Fibroblast of skin of left quadriceps (primary cell): ENCODE data around the gene ATP5PO.

Source experiments
- DNase-seq, 2 experiments: peaks; one replicate each; pipeline ENCODE4 v3.0.0-alpha.2; 2013; ENCODE audit warnings: low read depth in 2 of 2

The ATP5PO gene

GRCh38 chr21:33915368-33916199 is at the start of gene ATP5PO:
TSS of gene ATP5PO (minus strand) at chr21:33915804. CDS start at chr21:33915763, 41 bp downstream.
- DNase-seq = peak; percentile 93 to 94

DNA sequence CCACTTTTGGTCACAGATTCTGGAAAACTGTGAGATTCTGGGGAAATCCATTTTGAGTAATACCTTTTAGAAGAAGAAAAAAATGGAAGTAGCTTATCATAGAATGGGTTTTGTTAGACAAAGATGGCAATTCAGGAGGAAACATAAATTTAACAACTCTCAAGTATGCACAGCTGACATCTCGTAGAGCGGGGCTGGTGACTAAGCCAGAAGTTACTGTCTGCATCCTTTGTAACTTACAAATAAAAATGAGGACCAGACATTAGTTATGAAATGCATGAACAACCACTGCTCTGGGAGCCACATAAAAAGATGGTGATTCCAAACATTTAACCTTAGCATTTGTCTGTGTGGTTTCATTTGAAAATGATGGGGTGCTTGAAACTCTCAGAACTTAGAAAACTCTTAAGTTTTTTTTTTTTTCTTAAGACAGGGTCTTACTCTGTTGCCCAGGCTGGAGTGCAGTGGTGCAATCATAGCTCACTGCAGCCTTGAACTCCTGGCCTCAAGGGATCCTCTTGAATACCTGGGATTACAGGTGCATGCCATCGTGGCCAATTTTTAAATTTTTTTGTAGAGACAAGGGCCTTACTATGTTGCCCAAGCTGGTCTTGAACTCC is 49.2 kb upstream of the ATP5PO start:
- peak; percentile 65 to 69 for DNase-seq

- DNase-seq = no peak
Observed at GRCh38 chr21:33963848-33964555, 48.4 kb upstream of the ATP5PO start.

DNA sequence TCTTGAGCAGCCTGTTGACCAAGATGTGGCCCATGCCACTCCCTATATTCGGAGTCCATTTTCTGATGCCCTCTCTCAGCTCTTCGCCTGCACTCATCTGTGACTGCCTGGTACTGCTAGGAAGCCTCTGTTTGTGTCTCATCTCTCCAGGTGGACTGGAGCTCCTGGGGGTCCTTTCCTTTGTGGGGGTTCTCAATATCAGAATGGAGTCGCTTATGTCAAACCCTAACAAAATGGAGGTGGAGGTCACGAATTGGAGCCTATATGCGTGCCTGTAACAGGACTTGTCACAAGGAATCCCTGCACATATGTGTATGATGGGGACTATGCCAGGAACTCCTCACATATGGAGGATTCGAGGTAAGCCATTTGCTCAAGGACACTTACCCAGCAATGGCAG is 46.7 kb upstream of the ATP5PO start:
- no peak for DNase-seq

- no peak for DNase-seq
Observed at GRCh38 chr21:33961061-33961460, 45.5 kb upstream of the ATP5PO start.

DNA sequence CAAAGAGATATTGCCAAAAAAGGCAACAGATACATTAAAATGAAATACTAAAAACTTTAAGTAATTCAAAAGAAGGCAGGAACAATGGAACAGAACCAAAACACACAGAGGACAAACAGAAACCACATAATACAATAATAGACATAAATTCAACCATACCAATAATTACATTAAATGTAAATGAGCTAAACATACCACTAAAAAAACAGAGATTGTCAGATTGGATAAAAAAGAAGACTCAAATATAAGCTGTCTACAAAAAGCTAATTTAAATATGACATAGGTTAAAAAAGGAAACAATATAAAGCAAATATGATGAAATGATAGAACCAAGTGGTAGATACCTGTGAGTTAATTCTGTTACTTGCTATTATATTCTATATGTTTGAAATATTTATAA is 44.1 kb upstream of the ATP5PO start:
- DNase-seq = no peak

- DNase-seq = no peak
Observed at GRCh38 chr21:33954395-33954794, 38.8 kb upstream of the ATP5PO start.

DNA sequence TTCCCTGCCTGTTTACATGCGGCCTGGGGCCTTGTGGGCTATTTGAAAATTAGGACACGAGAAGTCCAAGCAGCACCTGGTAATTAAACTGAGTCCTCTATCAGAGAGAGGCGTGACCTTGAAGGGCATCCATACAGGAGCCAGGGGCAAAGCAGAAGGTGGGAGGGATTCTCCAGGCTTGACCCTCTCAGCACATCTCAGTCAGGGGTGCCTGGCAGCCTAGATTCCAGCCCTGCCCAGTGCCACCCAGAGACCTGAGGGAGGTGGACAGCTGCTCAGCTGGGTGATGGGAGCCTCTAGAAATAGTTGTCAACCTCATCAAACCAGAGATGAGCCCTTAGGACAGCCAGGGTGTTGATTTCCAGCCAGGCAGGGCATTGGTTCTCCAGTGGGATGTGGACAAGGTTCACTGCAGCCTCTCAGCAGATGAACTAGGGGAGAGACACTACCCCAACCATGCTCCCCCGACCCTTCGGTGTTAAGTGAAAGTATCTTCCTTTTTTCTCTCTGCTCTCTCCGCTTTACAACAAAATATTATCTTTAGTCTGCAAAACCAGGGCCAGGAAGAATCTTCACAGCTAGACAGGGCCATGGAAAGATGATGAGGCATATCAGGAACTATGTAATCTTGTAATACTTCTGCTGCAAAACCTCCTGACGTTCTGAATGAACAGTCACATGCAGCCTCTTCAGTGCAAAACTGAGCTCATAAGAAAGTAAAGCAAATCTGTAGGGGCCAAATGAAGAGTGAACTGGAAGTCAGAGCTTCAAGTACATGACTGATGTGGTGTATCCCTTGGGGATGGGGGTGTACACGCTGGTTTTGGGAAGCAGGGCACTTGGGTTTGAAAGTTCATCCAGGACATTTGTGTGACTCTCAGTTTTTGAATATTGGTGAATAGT is 35.9 kb upstream of the ATP5PO start:
- no peak for DNase-seq

DNA sequence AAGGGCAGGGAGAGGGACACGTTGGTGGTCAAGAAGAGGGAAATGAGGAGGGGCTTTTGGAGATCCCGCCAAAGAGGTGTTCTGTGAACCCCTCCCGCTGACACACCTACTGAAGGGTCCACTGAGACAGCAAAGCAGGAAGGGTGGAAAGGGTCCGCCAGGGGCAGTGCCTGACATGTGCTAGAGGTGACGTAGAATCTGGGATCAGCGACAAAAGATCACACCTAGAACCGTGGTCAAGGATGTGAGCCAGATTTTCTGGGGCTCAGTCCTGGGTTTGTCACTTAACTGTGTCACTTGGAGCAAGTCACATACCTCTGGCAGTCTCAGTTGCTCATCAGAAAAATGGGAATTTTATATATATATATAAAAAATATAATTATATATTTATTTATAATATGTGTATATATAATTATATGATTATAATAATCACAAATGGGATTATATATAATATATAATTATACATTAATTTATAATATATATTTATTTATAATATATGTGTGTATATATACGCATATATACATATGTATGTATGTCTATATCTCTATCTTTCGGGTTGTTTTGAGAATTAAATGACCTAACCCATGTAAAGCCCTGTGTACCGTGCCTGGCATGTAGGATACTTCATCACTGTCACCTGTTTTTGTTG is 35.0 kb upstream of the ATP5PO start:
- no peak for DNase-seq

DNA sequence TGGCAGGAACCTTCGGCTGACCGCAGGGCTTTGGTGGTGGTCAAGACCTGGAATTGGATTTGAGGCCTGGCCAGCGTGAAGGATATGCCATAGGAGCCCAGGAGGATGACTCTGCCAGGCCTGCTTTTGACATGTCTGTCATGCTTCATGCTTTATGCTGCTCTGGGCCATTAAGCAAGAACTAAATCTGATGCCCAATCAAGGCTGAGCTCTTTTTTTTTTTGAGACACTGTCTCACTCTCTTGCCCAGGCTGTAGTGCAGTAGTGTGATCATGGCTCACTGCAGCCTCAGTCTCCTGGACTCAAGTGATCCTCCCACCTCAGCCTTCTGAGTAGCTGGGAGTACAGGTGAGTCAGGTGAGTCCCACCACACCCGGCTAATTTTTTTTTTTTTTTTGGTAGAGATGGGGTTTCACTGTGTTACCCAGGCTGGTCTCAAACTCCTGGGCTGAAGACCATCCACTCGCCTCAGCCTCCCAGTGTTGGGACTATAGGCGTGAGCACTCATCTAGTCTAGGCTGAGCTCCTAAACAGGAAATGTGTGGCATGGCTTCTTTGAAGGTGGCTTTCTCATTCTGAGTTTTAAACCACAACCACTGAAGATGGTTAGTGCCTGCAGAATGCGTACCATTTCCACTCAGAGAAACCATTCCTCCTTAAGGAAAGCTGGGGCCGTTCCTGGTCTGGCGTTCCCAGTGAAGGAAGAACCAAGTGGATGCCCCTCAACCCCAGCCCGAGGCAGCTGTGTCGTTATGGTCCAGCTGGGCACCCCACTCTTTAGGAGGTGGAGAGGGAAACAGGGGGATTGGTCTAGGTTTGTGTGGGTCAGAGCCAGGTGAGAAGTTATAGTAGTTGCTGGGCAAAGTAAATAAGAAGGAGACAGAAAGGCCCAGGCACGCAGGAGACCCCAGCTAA is 34.2 kb upstream of the ATP5PO start:
- DNase-seq = no peak

DNA sequence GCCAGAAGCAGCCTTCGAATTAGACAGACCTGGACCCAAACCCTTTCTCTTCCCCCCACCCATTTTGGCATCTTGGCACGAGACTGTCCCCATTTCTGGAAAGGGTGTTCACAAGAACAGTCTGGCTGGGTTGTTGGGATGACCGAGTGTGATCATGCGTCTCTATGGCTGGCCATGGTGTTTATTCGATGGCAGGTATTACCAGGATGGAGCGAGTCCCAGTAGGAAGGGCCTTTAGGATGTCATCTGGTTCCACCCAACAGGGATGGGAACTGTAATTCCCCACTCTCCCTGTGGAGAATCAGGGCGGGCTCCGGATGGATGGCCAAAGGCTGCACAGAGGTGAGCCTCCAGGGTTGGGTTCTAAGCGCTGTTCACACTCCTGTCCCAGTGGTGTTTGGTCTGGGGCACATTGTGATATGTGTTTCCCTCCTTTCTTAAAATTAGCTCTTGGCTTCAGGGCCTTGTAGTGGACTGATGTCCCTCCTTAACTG is 33.4 kb upstream of the ATP5PO start:
- DNase-seq = no peak

GRCh38 chr21:33948096-33948950 is 32.7 kb upstream of the ATP5PO start:
- DNase-seq = no peak

DNA sequence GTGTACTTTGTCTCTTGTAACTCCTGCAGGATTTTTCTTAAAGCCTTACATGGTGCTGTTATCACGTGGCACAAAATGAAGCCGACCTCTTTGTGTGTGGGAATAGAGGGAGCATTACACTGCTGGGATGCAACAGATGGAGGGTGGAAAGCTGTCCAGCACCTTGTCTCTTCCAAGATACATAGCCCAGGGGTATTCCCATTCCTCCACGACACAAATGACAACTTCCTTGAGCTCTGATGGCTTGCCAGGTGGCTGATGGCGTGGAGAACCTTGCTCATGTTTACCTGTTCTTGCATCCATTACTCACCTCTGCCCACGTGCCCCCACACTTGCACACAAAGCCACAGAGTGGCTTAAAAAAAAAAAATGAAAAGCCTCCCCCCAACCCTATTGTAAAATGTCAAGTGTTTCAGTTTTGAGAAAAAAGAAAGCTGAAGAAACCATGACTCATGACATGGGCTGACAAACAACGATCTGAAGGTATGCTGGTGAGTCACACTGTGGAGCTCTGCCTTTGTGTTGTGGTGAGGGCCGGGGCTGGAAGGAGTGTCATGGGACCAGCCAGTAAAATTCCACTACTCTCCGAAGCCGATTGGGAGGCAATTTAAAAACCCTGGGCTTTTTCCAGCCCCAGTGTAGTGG is 32.0 kb upstream of the ATP5PO start:
- peak; percentile 93 for DNase-seq

DNA sequence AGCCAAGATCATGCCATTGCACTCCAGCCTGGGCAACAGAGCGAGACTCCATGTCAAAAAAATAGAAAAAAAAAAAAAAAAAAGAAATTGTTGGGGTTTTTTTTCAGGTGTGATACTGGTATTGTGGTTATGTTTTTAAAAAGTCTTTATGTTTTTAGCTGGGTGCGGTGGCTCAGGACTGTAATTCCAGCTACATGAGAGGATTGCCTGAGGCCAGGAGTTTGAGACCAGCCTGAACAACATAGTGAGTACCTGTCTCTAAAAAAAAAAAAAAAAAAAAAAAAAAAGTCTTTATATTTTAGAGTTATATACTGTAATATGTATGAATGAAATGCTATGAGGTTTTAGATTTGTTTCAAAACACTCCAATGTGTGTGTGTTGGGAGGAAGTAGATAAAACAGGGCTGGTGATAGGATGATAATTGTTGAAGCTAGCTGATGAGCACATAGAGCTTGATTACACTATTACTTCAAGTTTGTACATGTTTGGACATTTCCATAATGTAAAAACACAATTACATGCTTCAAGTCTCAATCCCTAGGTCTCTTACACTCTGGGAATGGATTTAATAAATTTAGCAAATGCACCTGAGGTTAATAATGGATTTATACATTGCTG is 30.2 kb upstream of the ATP5PO start:
- no peak for DNase-seq

- no peak for DNase-seq
Observed at GRCh38 chr21:33944185-33944763, 28.7 kb upstream of the ATP5PO start.

- DNase-seq = no peak
Observed at GRCh38 chr21:33943293-33943692, 27.7 kb upstream of the ATP5PO start.

- no peak for DNase-seq
Observed at GRCh38 chr21:33942426-33942825, 26.8 kb upstream of the ATP5PO start.

DNA sequence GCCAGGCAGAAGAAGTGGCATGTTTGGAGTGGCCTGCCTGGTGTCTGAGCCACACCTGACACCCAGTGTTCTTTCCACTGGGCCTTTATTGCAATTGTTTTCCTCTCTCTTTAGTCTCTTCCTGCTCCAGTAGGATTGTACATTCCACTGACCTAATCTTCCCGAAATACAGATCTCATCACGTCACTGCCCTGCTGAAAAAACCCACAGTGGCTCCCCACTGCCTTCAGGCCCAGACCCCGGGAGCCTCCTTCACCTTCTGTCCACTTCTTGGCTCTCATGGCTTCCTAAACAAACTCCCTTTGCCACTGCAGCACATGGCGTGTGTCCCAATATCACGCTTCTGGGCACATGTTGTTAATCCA is 25.3 kb upstream of the ATP5PO start:
- DNase-seq = no peak
